ENCODE measurements around the gene LEPR. TPM values are rescaled to one million over a fixed set of nuclear protein-coding genes. Genes with fewer than 3 reads are reported as not detected.

The LEPR gene
- total and polyA plus RNA-seq, 10 donors: 0.90 to 9.3 (median 5.4) TPM

DNA sequence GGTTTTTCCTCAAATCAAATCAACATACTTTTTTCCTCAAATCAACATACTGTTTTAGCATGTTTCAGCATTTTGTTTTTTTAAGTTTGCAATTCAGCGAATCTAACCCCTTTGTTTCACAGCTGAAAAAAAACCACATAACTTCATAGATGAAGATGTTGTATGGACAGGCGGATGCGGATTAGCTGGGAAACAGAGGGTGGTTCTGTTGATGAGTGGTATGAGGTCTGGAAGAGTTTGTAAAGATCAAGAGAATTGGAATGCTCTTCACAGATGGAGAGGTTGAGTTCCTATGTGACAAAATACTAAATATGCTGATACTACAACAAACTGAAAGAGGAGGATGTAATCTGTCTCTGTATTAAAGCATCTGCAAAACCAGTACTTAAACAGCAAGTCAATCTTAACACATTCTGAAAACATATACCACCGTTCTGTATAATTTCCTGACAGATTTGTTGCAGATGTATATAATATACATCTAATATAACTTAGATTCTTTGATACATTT is 10.6 kb upstream of the LEPR start:
- WGBS, 5 donors: 91 to 97% (median 94%) methylated on average over 4 of the region's 4 CpGs
- H3K27ac ChIP-seq: no peak overlapping the region
- H3K36me3 ChIP-seq: peaks cover 0 to 34% (median 3%) of the 10 kb centered on the region in 6 donors
- DNase-seq: no peak
- no peaks in the 10 kb centered on the region for H3K9me3 ChIP-seq
- H3K4me3 ChIP-seq: no peak overlapping the region
- intact Hi-C loops (cut with DNase I; ENCODE audit: low total_unique reads): no loop called here
- no peaks in the 10 kb centered on the region for H3K27me3 ChIP-seq (replicated peaks in 1 of 7)
- no peaks in the 10 kb centered on the region for H3K4me1 ChIP-seq
- TF ChIP-seq, protein P1, sequence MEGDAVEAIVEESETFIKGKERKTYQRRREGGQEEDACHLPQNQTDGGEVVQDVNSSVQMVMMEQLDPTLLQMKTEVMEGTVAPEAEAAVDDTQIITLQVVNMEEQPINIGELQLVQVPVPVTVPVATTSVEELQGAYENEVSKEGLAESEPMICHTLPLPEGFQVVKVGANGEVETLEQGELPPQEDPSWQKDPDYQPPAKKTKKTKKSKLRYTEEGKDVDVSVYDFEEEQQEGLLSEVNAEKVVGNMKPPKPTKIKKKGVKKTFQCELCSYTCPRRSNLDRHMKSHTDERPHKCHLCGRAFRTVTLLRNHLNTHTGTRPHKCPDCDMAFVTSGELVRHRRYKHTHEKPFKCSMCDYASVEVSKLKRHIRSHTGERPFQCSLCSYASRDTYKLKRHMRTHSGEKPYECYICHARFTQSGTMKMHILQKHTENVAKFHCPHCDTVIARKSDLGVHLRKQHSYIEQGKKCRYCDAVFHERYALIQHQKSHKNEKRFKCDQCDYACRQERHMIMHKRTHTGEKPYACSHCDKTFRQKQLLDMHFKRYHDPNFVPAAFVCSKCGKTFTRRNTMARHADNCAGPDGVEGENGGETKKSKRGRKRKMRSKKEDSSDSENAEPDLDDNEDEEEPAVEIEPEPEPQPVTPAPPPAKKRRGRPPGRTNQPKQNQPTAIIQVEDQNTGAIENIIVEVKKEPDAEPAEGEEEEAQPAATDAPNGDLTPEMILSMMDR (IDR thresholded peaks at IDR 0.05 in 8 of 11, conservative IDR thresholded peaks at IDR 0.05 in 3 of 11): no peak
- TF ChIP-seq POLR2A (IDR thresholded peaks at IDR 0.05) (no peak), POLR2AphosphoS5 (IDR thresholded peaks at IDR 0.05) (no peak)

DNA sequence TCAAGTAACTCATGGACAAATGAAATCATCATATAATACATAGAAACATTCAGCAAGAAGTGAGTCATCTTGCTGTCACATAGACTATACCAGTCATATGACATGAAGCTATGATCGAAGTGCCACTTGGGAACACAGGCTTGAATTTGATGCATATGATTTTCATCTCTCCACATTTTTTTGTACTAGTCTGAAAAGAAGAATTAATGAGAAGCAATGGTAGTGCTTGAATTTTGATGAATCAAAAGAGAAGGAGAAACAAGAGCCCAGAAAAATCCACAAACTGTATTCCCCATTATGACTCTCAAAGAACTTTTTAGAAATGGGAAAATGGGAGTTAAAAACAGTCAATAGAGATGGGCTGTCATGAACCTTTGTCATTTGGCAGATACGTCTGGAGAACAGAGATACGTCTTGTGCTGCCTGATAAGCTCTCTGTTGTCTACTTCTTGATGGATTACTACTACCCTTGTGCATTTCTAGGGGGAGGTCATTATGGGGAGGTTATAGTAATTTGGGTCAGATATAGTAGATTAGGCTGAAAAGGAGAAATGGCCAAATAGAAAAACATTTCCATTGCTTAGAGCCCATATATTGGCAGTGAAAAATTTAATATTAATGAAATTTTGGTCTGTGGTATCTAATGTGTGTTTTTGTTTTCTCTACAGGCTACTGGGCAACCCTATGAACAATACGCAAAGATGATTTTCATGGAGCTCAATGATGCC is 8.0 kb upstream of the LEPR start:
- H3K9me3 ChIP-seq: no peaks in the 10 kb centered on the region
- intact Hi-C loops (cut with DNase I; ENCODE audit: low total_unique reads): no loop called here
- WGBS, 5 donors: 88 to 95% (median 91%) methylated on average over 4 of the region's 4 CpGs

DNA sequence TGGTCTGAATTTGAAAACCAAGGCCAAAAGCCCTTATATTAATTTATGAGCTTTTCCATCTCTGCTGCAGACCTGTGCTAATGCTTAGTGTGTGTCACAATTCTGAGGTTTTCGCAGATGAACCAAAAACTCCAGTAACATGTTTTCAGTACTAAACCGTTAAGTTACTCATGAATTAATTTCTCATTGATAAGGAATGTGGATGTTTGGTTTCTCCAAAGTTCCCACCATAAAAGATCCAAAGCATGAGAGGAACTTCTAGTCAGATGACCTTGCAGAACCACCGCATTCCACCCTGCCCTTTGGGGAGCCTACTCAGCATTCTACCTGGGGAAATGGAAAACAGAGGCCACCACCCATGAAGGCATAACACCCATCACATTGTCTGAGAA is 7.5 kb upstream of the LEPR start:
- Histone ChIP-seq H3K9me3 (no peaks in the 10 kb centered on the region), H3K27me3 (replicated peaks in 1 of 7) (no peaks in the 10 kb centered on the region), H3K4me1 (no peaks in the 10 kb centered on the region), H3K36me3 (peaks cover 0 to 17% (median 0%) of the 10 kb centered on the region in 6 donors), H3K27ac (no peak overlapping the region), H3K4me3 (no peak overlapping the region)
- intact Hi-C loops (cut with DNase I; ENCODE audit: low total_unique reads): no loop called here
- no peak for TF ChIP-seq POLR2A (IDR thresholded peaks at IDR 0.05)
- TF ChIP-seq POLR2AphosphoS5 (IDR thresholded peaks at IDR 0.05): no peak
- TF ChIP-seq, protein P1 (IDR thresholded peaks at IDR 0.05 in 8 of 11, conservative IDR thresholded peaks at IDR 0.05 in 3 of 11): no peak
- no peak for DNase-seq
- 87 to 94% (median 91%) methylated on average over 3 of the region's 3 CpGs for WGBS, 5 donors

More for the DNA sequence above, 8.0 kb upstream of the LEPR start:
- DNase-seq: no peak
- Histone ChIP-seq H3K27me3 (replicated peaks in 1 of 7) (no peaks in the 10 kb centered on the region), H3K4me1 (no peaks in the 10 kb centered on the region), H3K4me3 (no peak overlapping the region), H3K27ac (no peak overlapping the region), H3K36me3 (peaks cover 0 to 18% (median 0%) of the 10 kb centered on the region in 6 donors)
- TF ChIP-seq POLR2AphosphoS5 (IDR thresholded peaks at IDR 0.05): no peak
- TF ChIP-seq POLR2A (IDR thresholded peaks at IDR 0.05): no peak
- TF ChIP-seq, protein P1 (IDR thresholded peaks at IDR 0.05 in 8 of 11, conservative IDR thresholded peaks at IDR 0.05 in 3 of 11): no peak

DNA sequence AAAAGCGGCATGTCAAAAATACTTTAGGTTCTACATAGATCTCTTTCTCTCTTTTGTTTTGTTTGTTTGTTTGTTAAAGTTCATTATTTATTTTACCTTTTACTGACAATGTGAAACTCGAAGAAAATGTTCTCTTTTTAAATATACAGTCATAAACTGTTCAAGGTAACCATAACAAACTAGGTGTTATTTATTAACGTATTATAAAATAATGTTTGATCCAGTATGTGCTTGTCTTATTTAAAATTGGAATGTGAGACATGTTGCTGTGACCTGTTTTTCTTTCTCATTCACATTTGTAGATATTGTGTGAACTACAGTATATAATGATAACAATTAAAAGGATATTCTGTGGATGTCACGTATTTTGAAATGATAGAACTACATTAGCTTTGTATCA is 5.9 kb upstream of the LEPR start:
- no peaks in the 10 kb centered on the region for H3K9me3 ChIP-seq
- H3K27ac ChIP-seq: no peak overlapping the region
- 85 to 95% (median 90%) methylated on average over 4 of the region's 4 CpGs for WGBS, 5 donors
- H3K27me3 ChIP-seq (replicated peaks in 1 of 7): no peaks in the 10 kb centered on the region
- DNase-seq: no peak
- peaks cover 0 to 7% (median 5%) of the 10 kb centered on the region in 6 donors for H3K4me1 ChIP-seq
- intact Hi-C loops (cut with DNase I; ENCODE audit: low total_unique reads): no loop called here
- no peak overlapping the region for H3K4me3 ChIP-seq
- H3K36me3 ChIP-seq: peaks cover 0 to 4% (median 0%) of the 10 kb centered on the region in 6 donors
- no peak for TF ChIP-seq POLR2AphosphoS5 (IDR thresholded peaks at IDR 0.05)
- TF ChIP-seq, protein P1 (IDR thresholded peaks at IDR 0.05 in 8 of 11, conservative IDR thresholded peaks at IDR 0.05 in 3 of 11): no peak
- no peak for TF ChIP-seq POLR2A (IDR thresholded peaks at IDR 0.05)
